ENCODE measurements around the gene PMM1.

PMM1 gene

GRCh38 chr22:41542224-41542623, 47.4 kb downstream of the PMM1 start:
- no peak for TF ChIP-seq CTCF (IDR thresholded peaks at IDR 0.05; ENCODE audit: control extremely low read depth, extremely low read depth, low read depth, missing control alignments)
- POLR2A ChIA-PET = interaction anchor here (0.6 kb wide), 2 partner anchors 69 to 70 kb away, joined by 3 read pairs; no protein-coding TSS in a partner anchor
- CTCF ChIA-PET = interaction anchor here (1.2 to 2.9 kb wide), 5 partner anchors 10 to 57 kb away, joined by 3 to 18 read pairs (median 11); no protein-coding TSS in a partner anchor
- DNase-seq (ENCODE audit: extremely low spot score) = no peak

- ChIA-PET CTCF (interaction anchor here (1.2 to 2.9 kb wide), 3 partner anchors 9 to 131 kb away, joined by 3 to 18 read pairs (median 12); no protein-coding TSS in a partner anchor), POLR2A (interaction anchor here (0.5 kb wide), 1 partner anchor 310 kb away, joined by 6 read pairs; no protein-coding TSS in a partner anchor)
- TF ChIP-seq CTCF (IDR thresholded peaks at IDR 0.05; ENCODE audit: control extremely low read depth, extremely low read depth, low read depth, missing control alignments) = no peak
- no peak for DNase-seq (ENCODE audit: extremely low spot score)
Observed at GRCh38 chr22:41541484-41541883, 48.2 kb downstream of the PMM1 start.

DNA sequence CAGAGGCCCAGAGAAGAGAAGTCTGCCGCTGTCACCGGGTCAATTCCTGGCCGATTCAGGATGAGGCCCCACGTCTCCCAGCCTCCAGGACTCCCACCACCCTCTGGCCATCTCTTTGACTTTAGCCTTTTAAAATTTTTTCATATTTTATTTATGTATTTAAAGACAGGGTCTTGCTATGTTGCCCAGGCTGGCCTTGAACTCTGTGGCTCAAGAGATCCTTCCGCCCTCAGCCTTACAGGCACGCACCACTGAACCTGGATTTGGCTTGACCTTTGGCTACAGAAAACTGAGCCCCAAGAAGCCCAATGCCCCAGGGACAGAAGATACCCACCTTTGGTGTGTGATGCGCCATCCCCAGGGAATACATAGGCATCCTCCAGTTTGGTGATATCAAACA, 49.3 kb downstream of the PMM1 start:
- DNase-seq (ENCODE audit: extremely low spot score) = no peak
- ChIA-PET CTCF (interaction anchor here (2.9 kb wide), 1 partner anchor 12 kb away, joined by 18 read pairs; no protein-coding TSS in a partner anchor), POLR2A (interaction anchor here (0.6 kb wide), 1 partner anchor 61 kb away, joined by 3 read pairs; no protein-coding TSS in a partner anchor)
- no peak for TF ChIP-seq CTCF (IDR thresholded peaks at IDR 0.05; ENCODE audit: control extremely low read depth, extremely low read depth, low read depth, missing control alignments)

DNA sequence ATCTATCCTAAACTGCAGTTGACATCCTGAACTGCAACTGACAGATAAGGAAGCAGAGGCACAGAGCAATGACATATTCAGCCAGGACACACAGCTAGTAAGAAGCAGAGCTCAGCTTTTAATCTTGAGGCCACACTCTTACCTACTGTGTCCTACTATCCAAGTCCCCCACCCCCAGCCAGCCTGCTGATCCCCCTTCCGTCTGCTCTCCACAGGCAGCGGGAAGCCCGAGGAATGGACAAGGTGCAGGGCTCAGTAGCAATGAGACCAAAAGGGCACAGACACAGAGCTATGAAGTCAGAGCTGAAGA, 49.7 kb downstream of the PMM1 start:
- DNase-seq (ENCODE audit: extremely low spot score) = no peak
- ChIA-PET POLR2A (no interaction called here), CTCF (interaction anchor here (2.9 kb wide), 1 partner anchor 12 kb away, joined by 18 read pairs; no protein-coding TSS in a partner anchor)
- no peak for TF ChIP-seq CTCF (IDR thresholded peaks at IDR 0.05; ENCODE audit: control extremely low read depth, extremely low read depth, low read depth, missing control alignments)

DNA sequence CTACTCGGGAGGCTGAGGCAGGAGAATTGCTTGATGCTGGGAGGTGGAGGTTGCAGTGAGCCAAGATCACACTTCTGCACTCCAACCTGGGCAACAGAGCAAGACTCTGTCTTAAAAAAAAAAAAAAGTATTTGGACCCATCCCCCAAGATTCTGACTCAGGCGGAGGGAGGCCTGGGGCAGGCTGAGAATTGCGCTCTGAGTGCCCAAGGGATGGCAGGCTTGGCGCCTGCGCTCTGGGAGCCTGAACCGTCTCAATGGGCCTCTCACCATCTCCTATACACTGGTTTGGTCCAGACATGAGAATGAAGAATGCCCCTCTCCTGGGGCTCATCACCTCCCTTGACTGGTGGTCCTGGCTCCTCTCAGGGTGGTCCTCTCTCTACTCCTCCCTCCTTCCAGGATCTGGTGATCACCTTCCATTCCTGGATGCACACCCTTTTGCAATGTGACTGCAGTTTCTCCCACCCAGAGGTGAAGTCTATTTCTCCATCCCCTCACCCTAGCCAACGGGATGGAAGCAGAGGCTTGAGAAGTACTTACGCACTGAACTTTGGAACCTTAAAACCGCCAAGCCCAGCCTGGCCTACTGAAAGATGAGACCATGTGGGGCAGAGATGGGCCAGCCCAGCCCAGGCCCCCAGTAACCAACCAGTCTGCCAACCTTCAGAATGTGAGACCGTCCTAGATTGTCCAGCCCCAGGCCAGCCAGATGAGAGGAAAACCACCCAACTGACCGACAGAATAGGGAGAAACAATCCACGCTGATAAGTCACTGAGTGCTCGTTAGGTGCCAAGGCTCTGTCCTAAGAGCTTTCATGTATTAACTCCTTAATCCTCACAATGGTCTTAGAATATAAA, 50.3 kb downstream of the PMM1 start:
- no peak for DNase-seq (ENCODE audit: extremely low spot score)
- ChIA-PET POLR2A (no interaction called here), CTCF (interaction anchor here (2.0 to 2.9 kb wide), 2 partner anchors 11 to 12 kb away, joined by 13 to 18 read pairs; no protein-coding TSS in a partner anchor)
- no peak for TF ChIP-seq CTCF (IDR thresholded peaks at IDR 0.05; ENCODE audit: control extremely low read depth, extremely low read depth, low read depth, missing control alignments)

- TF ChIP-seq CTCF (IDR thresholded peaks at IDR 0.05; ENCODE audit: control extremely low read depth, extremely low read depth, low read depth, missing control alignments) = no peak
- CTCF ChIA-PET = interaction anchor here (2.0 kb wide), 1 partner anchor 11 kb away, joined by 13 read pairs; no protein-coding TSS in a partner anchor
- POLR2A ChIA-PET = no interaction called here
Observed at GRCh38 chr22:41538583-41538982, 51.1 kb downstream of the PMM1 start.

More at GRCh38 chr22:41538583-41538982, 51.1 kb downstream of the PMM1 start:
- DNase-seq (ENCODE audit: extremely low spot score) = no peak

Measured in GM10248 (cell line).